ENCODE measurements around the gene JUND. TPM values are rescaled to one million over a fixed set of nuclear protein-coding genes. Genes with fewer than 3 reads are reported as not detected.

The JUND gene
- total and polyA plus RNA-seq, 3 donors from 2014 or later, result 96.4 to 654 (median 615) TPM

DNA sequence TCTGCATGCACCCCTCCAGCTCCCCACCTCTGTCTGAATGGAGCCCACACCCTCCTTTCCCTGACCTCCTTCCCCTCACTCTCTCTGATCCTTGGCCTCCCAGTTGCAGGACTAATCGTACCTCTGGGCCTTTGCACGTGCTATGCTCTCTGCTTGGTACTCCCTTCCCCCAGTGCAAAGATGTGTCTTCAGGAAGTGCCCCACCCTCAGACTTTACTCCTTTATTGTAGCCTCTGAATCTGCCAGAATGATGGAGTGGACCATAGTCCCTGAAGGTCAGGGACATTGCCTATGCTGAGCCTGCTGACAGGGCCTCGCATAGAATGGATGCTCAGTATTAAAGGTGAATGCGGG, 1.3 kb upstream of the JUND start:
- no peak for DNase-seq
- intact Hi-C loops (cut with DNase I; ENCODE audit: low total_unique reads), result no loop called here
- no peaks in the 10 kb centered on the region for H3K27me3 ChIP-seq
- 29 to 44% methylated on average over 4 of the region's 4 CpGs for WGBS, 2 donors
- H3K27ac ChIP-seq, result peak overlapping the region; percentile 99
- H3K9me3 ChIP-seq, result no peaks in the 10 kb centered on the region
- H3K4me1 ChIP-seq, result peaks cover 39% of the 10 kb centered on the region
- no peaks in the 10 kb centered on the region for H3K36me3 ChIP-seq (ENCODE audit: low read depth, missing control alignments)
- TF ChIP-seq, protein P1, sequence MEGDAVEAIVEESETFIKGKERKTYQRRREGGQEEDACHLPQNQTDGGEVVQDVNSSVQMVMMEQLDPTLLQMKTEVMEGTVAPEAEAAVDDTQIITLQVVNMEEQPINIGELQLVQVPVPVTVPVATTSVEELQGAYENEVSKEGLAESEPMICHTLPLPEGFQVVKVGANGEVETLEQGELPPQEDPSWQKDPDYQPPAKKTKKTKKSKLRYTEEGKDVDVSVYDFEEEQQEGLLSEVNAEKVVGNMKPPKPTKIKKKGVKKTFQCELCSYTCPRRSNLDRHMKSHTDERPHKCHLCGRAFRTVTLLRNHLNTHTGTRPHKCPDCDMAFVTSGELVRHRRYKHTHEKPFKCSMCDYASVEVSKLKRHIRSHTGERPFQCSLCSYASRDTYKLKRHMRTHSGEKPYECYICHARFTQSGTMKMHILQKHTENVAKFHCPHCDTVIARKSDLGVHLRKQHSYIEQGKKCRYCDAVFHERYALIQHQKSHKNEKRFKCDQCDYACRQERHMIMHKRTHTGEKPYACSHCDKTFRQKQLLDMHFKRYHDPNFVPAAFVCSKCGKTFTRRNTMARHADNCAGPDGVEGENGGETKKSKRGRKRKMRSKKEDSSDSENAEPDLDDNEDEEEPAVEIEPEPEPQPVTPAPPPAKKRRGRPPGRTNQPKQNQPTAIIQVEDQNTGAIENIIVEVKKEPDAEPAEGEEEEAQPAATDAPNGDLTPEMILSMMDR (IDR thresholded peaks at IDR 0.05), result no peak
- TF ChIP-seq POLR2A (IDR thresholded peaks at IDR 0.05), result no peak
- H3K4me3 ChIP-seq, result peak overlapping the region in 1 of 2 donors; percentile 69

- peak overlapping the region; percentile 56 to 69 for H3K4me3 ChIP-seq
- 1 to 5% methylated on average over 11 to 25 of the region's 27 CpGs for WGBS, 2 donors
- TF ChIP-seq POLR2A (IDR thresholded peaks at IDR 0.05), result no peak
- TF ChIP-seq, protein P1 (IDR thresholded peaks at IDR 0.05), result no peak
- H3K9me3 ChIP-seq, result no peaks in the 10 kb centered on the region
- H3K27ac ChIP-seq, result peak overlapping the region; percentile 99
- DNase-seq, result no peak
- H3K4me1 ChIP-seq, result peaks cover 39% of the 10 kb centered on the region
- no peaks in the 10 kb centered on the region for H3K36me3 ChIP-seq (ENCODE audit: low read depth, missing control alignments)
- no peaks in the 10 kb centered on the region for H3K27me3 ChIP-seq
- intact Hi-C loops (cut with DNase I; ENCODE audit: low total_unique reads), result no loop called here
Observed at GRCh38 chr19:18282021-18282787, 782 bp upstream of the JUND start.

GRCh38 chr19:18280247-18281081, 958 bp downstream of the JUND start:
- TF ChIP-seq POLR2A (IDR thresholded peaks at IDR 0.05), result peak; percentile 64
- TF ChIP-seq, protein P1 (IDR thresholded peaks at IDR 0.05), result no peak
- no peaks in the 10 kb centered on the region for H3K9me3 ChIP-seq
- WGBS, 2 donors, result 0 to 1% methylated on average over 2 to 58 of the region's 111 CpGs
- H3K36me3 ChIP-seq (ENCODE audit: low read depth, missing control alignments), result no peaks in the 10 kb centered on the region
- H3K27me3 ChIP-seq, result no peaks in the 10 kb centered on the region
- H3K4me3 ChIP-seq, result peak overlapping the region; percentile 92 to 95
- H3K27ac ChIP-seq, result peak overlapping the region; percentile 99 to 100
- intact Hi-C loops (cut with DNase I; ENCODE audit: low total_unique reads), result no loop called here
- DNase-seq, result peak; percentile 75
- peaks cover 31% of the 10 kb centered on the region for H3K4me1 ChIP-seq

GRCh38 chr19:18279516-18280246, 1.7 kb downstream of the JUND start:
- peaks cover 32% of the 10 kb centered on the region for H3K4me1 ChIP-seq
- peak overlapping the region; percentile 99 to 100 for H3K27ac ChIP-seq
- no peaks in the 10 kb centered on the region for H3K9me3 ChIP-seq
- H3K4me3 ChIP-seq, result peak overlapping the region; percentile 92 to 95
- DNase-seq, result peak; percentile 94
- intact Hi-C loops (cut with DNase I; ENCODE audit: low total_unique reads), result loop anchor here (5.0 kb wide), 1 partner anchor 43 kb away; the partner anchor contains the start of gene LSM4
- no peaks in the 10 kb centered on the region for H3K27me3 ChIP-seq
- peak; percentile 95 for TF ChIP-seq POLR2A (IDR thresholded peaks at IDR 0.05)
- TF ChIP-seq, protein P1 (IDR thresholded peaks at IDR 0.05), result peak; percentile 87 to 95 (median 90)
- WGBS, 2 donors, result 0 to 2% methylated on average over 47 to 55 of the region's 55 CpGs
- no peaks in the 10 kb centered on the region for H3K36me3 ChIP-seq (ENCODE audit: low read depth, missing control alignments)
